Measurements from ENCODE around the gene NOP53.
A peak's percentile ranks its signal among the peaks of the same experiment; 100 is the strongest.
"Not testable (repeated sequence)": the region's sequence is repeated elsewhere in the genome, so short reads cannot be mapped to it uniquely, and the experiment has no call there.

The NOP53 gene

DNA sequence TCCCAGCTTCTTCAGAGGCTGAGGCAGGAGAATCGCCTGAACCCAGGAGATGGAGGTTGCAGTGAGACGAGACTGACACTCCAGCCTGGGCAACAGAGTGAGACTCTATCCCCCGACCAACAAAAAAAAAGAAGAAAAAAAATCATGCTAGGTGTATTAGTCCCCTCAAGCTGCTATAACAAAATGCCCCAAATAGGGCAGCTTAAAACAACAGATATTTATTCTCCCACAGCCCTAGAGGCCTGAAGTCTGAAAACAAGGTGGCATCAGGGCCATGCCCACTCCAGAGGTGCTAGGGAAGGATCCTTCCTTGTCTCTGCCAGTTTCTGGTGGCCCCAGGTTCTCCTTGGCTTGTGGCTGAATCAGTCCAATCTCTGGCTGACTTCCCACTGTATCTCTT, 40.7 kb upstream of the NOP53 start:
- H3K9me3 ChIP-seq = no peaks in the 10 kb centered on the region
- DNase-seq = no peak
- no peaks in the 10 kb centered on the region for H3K27me3 ChIP-seq
- H3K4me1 ChIP-seq = no peaks in the 10 kb centered on the region
- TF ChIP-seq, protein P1, sequence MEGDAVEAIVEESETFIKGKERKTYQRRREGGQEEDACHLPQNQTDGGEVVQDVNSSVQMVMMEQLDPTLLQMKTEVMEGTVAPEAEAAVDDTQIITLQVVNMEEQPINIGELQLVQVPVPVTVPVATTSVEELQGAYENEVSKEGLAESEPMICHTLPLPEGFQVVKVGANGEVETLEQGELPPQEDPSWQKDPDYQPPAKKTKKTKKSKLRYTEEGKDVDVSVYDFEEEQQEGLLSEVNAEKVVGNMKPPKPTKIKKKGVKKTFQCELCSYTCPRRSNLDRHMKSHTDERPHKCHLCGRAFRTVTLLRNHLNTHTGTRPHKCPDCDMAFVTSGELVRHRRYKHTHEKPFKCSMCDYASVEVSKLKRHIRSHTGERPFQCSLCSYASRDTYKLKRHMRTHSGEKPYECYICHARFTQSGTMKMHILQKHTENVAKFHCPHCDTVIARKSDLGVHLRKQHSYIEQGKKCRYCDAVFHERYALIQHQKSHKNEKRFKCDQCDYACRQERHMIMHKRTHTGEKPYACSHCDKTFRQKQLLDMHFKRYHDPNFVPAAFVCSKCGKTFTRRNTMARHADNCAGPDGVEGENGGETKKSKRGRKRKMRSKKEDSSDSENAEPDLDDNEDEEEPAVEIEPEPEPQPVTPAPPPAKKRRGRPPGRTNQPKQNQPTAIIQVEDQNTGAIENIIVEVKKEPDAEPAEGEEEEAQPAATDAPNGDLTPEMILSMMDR (IDR thresholded peaks at IDR 0.05; ENCODE audit: low read depth, low read length) = no peak
- H3K4me3 ChIP-seq (ENCODE audit: low read depth, low read length) = no peak overlapping the region
- H3K36me3 ChIP-seq = peaks cover 4% of the 10 kb centered on the region; the same call in 1 of the 2 replicates

DNA sequence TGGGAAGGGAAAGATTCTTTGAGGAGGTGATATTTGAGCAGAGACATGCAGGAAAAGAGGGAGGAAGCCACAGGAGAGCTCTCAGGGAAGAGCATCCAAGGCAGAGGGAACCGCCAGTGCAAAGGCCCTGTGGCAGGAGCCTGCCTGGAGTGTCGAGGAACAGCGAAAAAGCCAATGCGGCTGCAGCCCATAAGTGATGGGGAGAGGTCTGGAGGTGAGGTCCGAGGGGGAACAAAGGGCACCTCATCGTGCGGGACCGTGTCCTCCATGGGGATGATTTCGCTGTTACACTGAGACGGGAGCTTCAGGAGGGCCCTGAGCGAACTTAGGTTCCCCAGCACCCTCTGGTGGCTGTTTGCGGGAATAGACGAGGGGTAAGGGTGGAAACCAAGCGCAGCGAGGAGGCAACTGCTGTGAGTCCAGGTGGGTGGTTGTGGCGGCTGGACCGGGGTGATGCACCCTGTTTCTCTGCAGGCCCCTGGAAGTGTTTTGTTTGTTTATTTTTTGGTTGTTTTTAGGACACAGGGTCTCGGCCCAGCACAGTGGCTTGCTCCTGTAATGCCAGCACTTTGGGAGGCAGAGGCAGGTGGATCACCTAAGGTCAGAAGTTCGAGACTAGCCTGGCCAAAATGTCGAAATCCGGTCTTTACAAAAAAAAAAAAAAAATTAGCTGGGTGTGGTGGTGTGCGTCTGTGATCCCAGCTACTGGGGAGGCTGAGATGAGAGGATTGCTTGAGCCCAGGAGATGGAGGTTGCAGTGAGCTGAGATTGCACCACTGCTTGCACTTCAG, 38.0 kb upstream of the NOP53 start:
- Histone ChIP-seq H3K4me1 (no peaks in the 10 kb centered on the region), H3K36me3 (no peaks in the 10 kb centered on the region), H3K4me3 (ENCODE audit: low read depth, low read length) (no peak overlapping the region), H3K9me3 (no peaks in the 10 kb centered on the region), H3K27me3 (no peaks in the 10 kb centered on the region)
- DNase-seq = peak; percentile 79
- TF ChIP-seq, protein P1 (IDR thresholded peaks at IDR 0.05; ENCODE audit: low read depth, low read length) = peak; percentile 86

DNA sequence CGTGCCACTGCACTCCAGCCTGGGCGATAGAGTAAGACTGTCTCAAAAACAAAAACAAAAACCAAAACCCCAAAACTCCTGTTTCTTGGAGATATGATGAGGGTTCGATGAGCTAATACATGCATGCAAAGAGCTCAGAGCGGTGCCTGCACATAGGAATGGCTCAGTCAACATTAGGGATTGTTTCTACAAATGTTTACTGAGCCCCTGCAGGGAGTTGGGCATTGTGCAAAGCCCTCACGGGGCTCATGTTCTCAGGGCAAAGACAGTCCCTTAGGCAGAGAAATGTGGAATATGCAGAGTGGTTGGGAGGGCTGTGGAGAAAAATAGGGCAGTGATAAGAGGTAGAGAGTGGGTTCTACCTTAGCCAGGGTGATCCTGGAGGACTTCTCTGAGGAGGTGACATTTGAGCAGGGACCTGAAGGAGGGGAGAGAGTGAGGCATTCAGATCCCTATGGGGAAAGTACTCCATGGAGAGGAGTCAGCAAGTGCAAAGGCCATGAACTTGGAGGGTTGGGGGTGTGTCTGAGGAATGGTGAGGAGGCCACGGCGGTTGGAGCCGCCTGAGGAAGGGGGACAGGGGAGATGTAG, 33.6 kb upstream of the NOP53 start:
- no peak for DNase-seq
- H3K4me1 ChIP-seq = no peaks in the 10 kb centered on the region
- no peaks in the 10 kb centered on the region for H3K27me3 ChIP-seq
- no peak overlapping the region for H3K4me3 ChIP-seq (ENCODE audit: low read depth, low read length)
- no peaks in the 10 kb centered on the region for H3K9me3 ChIP-seq
- peaks cover under 1% of the 10 kb centered on the region for H3K36me3 ChIP-seq
- TF ChIP-seq, protein P1 (IDR thresholded peaks at IDR 0.05; ENCODE audit: low read depth, low read length) = no peak

DNA sequence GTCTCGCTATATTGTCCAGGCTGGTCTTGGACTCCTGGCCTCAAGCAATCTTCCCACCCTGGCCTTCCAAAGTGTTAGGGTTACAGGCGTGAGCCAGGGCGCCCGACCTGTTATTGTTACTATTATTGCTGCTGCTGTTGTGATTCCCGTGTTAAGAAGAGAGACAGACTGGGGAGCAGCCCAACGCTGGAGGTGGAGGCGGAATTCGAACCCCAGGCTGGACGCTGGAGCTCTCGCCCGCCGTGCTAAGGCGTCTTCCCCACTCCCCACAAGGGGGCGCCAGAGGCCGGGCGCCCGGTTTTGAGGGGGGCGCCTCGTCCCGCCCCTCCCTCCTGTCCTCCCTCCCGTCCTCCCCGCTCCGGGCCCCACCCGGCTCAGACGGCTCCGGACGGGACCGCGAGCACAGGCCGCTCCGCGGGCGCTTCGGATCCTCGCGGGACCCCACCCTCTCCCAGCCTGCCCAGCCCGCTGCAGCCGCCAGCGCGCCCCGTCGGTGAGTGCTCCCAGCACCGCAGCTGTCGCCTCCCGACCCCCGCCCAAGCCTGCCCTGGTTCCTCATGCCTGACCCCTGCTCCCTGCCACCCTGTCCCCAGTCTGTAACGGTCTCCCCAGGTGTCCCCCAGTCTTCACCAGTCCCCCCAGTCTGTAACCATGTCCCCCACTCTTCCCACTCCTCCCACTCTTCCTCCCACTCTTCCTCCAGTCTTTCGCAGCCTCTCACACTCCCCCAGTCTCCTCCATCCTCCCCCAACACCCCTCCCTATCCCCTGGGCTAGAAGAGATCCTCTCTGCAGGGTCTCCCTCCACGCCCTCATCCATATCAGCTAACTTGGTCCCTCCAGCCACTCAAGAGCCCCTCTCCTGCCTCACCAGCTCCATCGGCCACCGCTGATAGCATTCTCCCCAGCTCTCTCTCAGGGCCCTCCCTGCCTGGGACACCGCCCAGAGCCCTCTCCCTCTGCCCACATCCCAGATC, 32.0 kb upstream of the NOP53 start, which contains the start of gene EHD2:
TSS of gene EHD2 (plus strand) at position 377 of the 976 bp plus-strand sequence. CDS start 3,191 bp downstream, outside the sequence.
- peak; percentile 70 for DNase-seq
- TF ChIP-seq, protein P1 (IDR thresholded peaks at IDR 0.05; ENCODE audit: low read depth, low read length) = peak; percentile 84
- peaks cover 2% of the 10 kb centered on the region; the same call in 1 of the 2 replicates for H3K4me1 ChIP-seq
- H3K9me3 ChIP-seq = no peaks in the 10 kb centered on the region
- no peaks in the 10 kb centered on the region for H3K27me3 ChIP-seq
- peak within 1 kb of the TSS; percentile 61 for H3K4me3 ChIP-seq (ENCODE audit: low read depth, low read length)
- peaks cover 8% of the 10 kb centered on the region for H3K36me3 ChIP-seq

DNA sequence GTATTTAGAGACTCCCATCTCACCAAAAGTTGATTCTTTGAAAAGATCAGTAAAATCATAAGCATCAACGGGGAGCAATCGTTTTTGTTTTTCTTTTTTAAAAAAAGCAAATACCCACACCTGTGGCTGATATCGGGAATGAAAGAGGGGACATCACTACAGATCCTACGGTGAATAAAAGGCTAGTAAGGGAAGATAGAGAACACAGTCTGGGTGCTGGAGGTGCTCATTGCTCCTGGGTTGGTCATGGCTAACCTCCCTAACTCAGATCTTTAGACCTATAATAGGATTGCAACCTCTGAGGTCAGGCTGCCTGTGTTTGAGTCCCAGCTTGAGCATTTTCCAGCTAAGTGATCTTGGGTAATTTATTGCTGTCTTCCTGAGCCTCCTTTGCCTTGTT, 31.0 kb upstream of the NOP53 start:
- H3K36me3 ChIP-seq = peaks cover 8% of the 10 kb centered on the region
- H3K4me3 ChIP-seq (ENCODE audit: low read depth, low read length) = no peak overlapping the region
- no peaks in the 10 kb centered on the region for H3K27me3 ChIP-seq
- no peaks in the 10 kb centered on the region for H3K9me3 ChIP-seq
- no peak for DNase-seq
- peaks cover 3% of the 10 kb centered on the region; the same call in 1 of the 2 replicates for H3K4me1 ChIP-seq
- TF ChIP-seq, protein P1 (IDR thresholded peaks at IDR 0.05; ENCODE audit: low read depth, low read length) = no peak

DNA sequence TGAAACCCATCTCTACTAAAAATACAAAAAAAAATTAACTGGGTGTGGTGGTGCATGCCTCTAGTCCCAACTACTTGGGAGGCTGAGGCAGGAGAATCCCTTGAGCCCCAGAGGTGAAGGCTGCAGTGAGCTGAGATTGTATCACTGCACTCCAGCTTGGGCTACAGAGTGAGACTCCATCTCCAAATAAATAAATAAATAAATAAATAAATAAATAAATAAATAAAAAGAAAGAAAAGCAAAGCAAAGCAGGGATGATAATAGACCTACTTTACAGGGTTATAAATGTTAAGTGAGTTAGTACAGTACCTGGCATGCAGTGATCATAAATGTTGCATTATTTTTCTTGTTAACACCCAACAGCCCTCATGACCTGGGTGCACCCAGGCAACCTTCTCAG, 30.5 kb upstream of the NOP53 start:
- not testable (repeated sequence) for H3K9me3 ChIP-seq; H3K27me3 ChIP-seq; H3K36me3 ChIP-seq; H3K4me3 ChIP-seq (ENCODE audit: low read depth, low read length); H3K4me1 ChIP-seq; DNase-seq
